Kidney capillary endothelial cell (primary cell): ENCODE results near the gene IDH2.
A peak's percentile ranks its signal among the peaks of the same experiment; 100 is the strongest.
"Not testable (repeated sequence)": the region's sequence is repeated elsewhere in the genome, so short reads cannot be mapped to it uniquely, and the experiment has no call there.

Experiments
- DNase-seq: peaks from one replicate; pipeline ENCODE4 v3.0.0-alpha.2; 2018; ENCODE audit warnings: low spot score

Gene IDH2

DNA sequence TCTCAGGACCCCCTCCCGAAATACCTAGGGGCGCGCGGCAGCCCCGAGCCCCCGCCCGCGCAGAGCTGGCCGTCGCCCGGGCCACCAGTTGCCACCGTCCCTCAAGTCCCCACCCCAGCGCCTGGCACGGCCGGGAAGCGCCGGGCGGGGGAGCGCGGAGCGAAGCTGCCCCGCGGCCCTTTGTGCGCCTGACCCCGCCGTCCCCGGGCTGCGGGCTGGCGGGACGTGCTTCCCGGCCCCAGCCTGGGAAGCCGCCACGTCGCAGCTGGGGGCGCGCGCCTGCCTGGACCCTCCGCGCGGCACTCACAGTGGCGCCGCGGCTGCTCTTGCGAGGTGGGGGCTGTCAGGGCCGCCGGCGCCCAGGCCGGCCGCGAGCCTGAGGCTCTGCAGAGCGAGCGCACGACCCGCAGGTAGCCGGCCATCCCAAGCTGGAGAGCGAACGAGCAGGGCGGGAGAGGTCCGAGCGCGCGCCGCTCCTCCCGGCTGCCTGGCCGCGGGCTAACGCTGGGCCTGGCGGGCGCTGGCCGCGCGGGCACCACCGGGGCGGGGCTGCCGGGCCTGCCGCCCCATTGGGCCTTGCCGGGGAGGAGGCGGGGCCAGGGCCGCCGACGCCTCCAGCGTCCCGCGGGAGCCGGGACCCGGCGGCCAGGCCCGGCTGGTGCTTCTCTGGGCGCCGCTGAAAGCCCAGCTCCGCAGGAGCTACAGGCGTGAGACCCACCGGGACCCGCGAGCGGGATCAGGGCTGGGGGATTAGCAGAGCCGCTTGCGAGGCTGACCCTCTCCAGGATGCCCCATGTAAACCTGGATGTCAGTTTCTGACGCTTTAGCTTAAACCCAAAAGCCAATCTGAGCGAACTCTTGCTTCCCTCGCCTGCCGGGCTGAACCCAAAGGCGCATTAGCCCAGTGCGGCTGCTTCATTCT lies at the start of gene IDH2:
Gene IDH2 (minus strand): TSS at position 500 of the 922 bp plus-strand sequence. CDS start 78 bp downstream, at position 422.
- DNase-seq, result peak; percentile 75

DNA sequence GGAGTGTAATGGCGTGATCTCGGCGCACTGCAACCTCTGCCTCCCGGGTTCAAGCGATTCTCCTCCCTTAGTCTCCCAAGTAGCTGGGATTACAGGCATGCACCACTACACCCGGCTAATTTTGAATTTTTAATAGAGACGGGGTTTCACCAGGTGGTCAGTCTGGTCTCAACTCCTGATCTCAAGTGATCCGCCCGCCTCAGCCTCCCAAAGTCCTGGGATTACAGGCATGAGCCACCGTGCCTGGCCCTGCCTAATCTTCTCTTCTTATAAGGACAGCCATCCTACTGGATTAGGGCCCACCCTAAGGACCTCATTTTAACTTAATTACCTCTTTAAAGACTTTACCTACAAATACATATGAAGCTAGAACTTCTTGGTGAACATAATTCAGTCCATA lies 48.3 kb upstream of the IDH2 start:
- DNase-seq, result not testable (repeated sequence)

GRCh38 chr15:90149609-90150340 lies 47.5 kb upstream of the IDH2 start:
- no peak for DNase-seq

- DNase-seq, result not testable (repeated sequence)
Observed at GRCh38 chr15:90146198-90146761, 44.0 kb upstream of the IDH2 start.

DNA sequence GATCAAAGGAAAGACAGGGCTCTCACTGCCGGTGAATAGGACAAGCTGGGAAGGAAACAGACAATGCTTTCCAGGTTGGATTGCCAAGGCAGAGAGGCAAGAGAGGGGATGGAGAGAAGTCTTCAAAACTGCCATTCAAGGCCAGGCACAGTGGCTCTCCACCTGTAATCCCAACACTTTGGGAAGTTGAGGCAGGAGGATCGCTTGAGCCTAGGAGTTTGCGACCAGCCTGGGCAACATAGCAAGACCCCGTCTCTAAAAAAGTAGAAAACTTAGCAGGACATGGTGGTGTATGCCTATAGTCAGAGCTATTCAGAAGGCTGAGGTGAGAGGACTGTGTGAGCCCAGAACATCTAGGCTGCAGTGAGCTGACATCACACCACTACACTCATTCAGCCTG lies 43.5 kb upstream of the IDH2 start:
- DNase-seq, result no peak

GRCh38 chr15:90145259-90145658 lies 43.0 kb upstream of the IDH2 start:
- no peak for DNase-seq

- no peak for DNase-seq
Observed at GRCh38 chr15:90143166-90143655, 40.9 kb upstream of the IDH2 start.

- no peak for DNase-seq
Observed at GRCh38 chr15:90142216-90143165, 40.2 kb upstream of the IDH2 start.

- peak; percentile 70 for DNase-seq
Observed at GRCh38 chr15:90141646-90142045, 39.4 kb upstream of the IDH2 start.

GRCh38 chr15:90139549-90139948 lies 37.3 kb upstream of the IDH2 start:
- not testable (repeated sequence) for DNase-seq

DNA sequence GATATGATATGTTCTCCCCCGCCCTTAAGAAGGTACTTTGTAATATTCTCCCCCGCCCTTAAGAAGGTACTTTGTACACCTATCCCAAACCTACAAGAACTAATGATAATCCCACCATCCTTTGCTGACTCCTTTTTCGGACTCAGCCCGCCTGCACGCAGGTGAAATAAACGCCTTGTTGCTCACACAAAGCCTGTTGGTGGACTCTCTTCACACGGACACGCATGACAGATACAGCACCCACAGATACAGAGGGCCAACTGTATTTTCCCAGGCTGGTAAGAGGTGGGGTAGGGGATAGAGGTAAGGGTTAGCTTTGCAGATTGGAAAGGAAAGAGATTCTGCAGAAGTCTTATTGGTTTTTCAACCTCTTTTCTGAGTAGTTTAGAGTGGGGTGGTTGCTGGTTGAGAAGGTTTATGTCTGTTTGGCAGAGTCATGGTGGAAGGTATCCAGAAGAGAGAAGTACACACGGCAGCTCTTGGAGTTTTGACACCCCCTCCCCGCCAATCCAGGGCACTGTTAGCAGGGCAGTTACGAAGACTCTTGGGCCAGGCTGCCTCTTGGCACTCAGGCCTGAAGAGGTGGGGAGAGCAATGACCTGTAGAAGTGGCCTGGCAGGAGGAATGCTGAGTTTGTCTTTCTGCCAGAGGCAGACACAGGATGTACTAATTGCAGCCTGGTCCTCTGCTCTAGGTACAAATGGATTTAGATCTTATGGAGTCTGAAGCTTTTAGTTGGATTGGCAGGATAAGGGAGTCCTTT lies 36.0 kb upstream of the IDH2 start:
- DNase-seq, result no peak

- no peak for DNase-seq
Observed at GRCh38 chr15:90132437-90132836, 30.2 kb upstream of the IDH2 start.

DNA sequence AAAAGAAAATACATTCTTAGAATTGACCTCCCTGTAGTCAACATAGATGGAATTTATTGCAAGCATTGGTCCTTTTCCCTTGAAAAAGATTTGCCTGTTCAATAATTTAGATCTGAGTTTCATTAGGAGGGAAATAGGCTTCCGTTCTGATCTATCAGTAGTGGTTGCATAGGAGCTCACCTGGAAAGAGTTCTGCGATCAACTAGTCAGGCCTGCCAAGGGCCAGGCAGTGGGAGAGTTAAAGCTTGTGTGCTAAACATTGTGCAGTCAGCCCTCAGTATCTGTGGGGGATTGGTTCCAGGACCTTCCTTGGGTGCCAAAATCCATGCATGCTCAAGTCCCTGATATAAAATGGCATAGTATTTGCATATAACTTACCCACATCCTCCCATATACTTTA lies 29.6 kb upstream of the IDH2 start:
- DNase-seq, result no peak

- no peak for DNase-seq
Observed at GRCh38 chr15:90130291-90130690, 28.0 kb upstream of the IDH2 start.

DNA sequence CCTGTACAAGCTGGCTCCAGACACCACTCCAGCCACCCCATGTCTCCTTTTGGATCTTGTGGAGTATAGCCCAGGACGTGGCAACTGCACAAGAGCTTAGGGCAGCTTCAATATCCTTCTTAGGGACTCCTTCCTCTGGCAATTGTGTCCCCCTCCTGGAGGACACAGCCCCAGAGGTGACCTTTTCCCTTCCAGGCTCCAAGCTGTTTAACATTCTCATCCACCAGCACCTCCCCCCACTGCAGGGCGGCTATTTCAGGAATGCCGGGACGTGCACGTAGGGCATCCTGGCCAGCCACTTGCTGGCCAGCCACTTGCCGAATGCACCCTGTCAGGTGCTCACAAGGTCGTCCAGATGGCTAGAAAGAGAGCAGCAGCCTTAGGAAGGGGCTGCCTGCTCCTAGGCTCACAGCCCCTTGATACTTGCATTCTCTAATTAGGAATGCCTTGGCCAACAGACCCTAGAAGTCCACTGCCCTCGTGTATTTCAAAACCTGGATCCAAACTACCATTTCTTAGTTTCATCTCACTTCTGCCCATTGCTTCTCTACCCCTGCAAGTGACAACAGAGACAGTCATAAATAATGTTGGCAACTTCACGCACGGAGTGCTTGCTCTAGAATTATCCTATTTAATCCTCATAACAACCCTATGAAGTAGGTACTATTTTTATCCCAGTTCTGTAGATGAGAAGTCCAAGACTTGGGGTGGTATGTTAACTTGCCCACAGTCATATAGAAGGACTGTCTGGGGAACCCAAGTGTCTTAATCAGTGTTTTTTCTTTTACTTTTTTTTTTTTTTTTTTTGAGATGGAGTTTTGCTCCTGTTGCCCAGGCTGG lies 24.5 kb upstream of the IDH2 start:
- DNase-seq, result no peak

DNA sequence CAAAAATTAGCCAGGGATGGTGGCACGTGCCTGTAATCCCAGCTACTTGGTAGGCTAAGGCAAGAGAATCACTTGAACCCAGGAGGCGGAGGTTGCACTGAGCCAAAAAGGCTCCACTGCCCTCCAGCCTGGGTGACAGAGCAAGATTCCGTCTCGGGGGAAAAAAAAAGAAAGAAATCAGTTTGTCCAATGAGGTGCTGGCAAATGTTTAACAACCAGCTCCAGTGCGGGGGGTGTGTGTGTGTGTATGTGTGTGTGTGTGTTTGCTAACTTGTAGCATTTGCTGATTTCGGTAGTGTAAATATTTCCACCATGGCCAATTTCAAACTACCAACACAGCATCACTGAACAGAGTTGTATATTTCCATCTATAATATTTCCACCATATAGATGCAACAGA lies 23.8 kb upstream of the IDH2 start:
- DNase-seq, result no peak

DNA sequence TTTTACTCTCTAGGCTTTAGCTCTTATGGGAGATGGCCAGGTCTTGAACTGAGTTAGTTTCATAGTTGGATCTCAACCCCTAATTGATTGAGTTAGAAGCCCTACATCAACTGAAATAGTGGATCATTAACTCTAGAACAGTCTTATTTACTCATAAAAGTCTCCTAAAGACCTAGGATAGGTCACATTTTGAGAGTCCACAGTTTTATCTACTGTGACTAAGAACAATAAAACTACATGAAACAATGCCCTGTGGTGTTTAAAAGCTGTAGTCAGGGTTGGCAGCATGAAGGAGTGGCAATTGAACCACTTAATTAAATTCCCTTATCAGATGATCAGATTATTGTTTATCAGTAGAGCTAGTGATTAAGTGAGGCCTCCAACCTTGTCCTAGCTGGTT lies 22.2 kb upstream of the IDH2 start:
- DNase-seq, result no peak

- DNase-seq, result no peak
Observed at GRCh38 chr15:90121086-90121485, 18.8 kb upstream of the IDH2 start.

GRCh38 chr15:90119367-90119766 lies 17.1 kb upstream of the IDH2 start:
- no peak for DNase-seq

- DNase-seq, result no peak
Observed at GRCh38 chr15:90115783-90116182, 13.5 kb upstream of the IDH2 start.
